ENCODE data around the gene MYMK.

MYMK gene

GRCh38 chr9:133521122-133522072 is 3.4 kb downstream of the MYMK start:
- H3K27me3 ChIP-seq (replicated peaks; ENCODE audit: control insufficient read depth, insufficient read depth, low read length) = peaks cover 31% of the 10 kb centered on the region
- H3K9me3 ChIP-seq (ENCODE audit: control insufficient read depth, low read length) = no peaks in the 10 kb centered on the region
- H3K36me3 ChIP-seq (ENCODE audit: control insufficient read depth, insufficient read depth, low read length, severe bottlenecking) = no peaks in the 10 kb centered on the region
- no peak overlapping the region for H3K4me3 ChIP-seq (ENCODE audit: low read length)
- no peak for DNase-seq (ENCODE audit: low read depth)
- H3K4me1 ChIP-seq (ENCODE audit: control insufficient read depth, insufficient read depth, low read length) = no peaks in the 10 kb centered on the region
- no peak overlapping the region for H3K9ac ChIP-seq (ENCODE audit: low read length)

GRCh38 chr9:133520121-133520835 is 4.5 kb downstream of the MYMK start:
- H3K4me1 ChIP-seq (ENCODE audit: control insufficient read depth, insufficient read depth, low read length) = no peaks in the 10 kb centered on the region

GRCh38 chr9:133519693-133520092 is 5.1 kb downstream of the MYMK start:
- DNase-seq (ENCODE audit: low read depth) = peak; percentile 22

More at GRCh38 chr9:133520121-133520835, 4.5 kb downstream of the MYMK start:
- no peaks in the 10 kb centered on the region for H3K36me3 ChIP-seq (ENCODE audit: control insufficient read depth, insufficient read depth, low read length, severe bottlenecking)
- no peak overlapping the region for H3K4me3 ChIP-seq (ENCODE audit: low read length)
- no peak for DNase-seq (ENCODE audit: low read depth)
- H3K27me3 ChIP-seq (replicated peaks; ENCODE audit: control insufficient read depth, insufficient read depth, low read length) = peaks cover 26% of the 10 kb centered on the region
- H3K9ac ChIP-seq (ENCODE audit: low read length) = no peak overlapping the region
- no peaks in the 10 kb centered on the region for H3K9me3 ChIP-seq (ENCODE audit: control insufficient read depth, low read length)

GRCh38 chr9:133518706-133519449 is 5.9 kb downstream of the MYMK start:
- no peak overlapping the region for H3K9ac ChIP-seq (ENCODE audit: low read length)
- H3K4me1 ChIP-seq (ENCODE audit: control insufficient read depth, insufficient read depth, low read length) = no peaks in the 10 kb centered on the region
- no peak overlapping the region for H3K4me3 ChIP-seq (ENCODE audit: low read length)
- DNase-seq (ENCODE audit: low read depth) = no peak
- peaks cover 26% of the 10 kb centered on the region for H3K27me3 ChIP-seq (replicated peaks; ENCODE audit: control insufficient read depth, insufficient read depth, low read length)
- H3K9me3 ChIP-seq (ENCODE audit: control insufficient read depth, low read length) = no peaks in the 10 kb centered on the region
- no peaks in the 10 kb centered on the region for H3K36me3 ChIP-seq (ENCODE audit: control insufficient read depth, insufficient read depth, low read length, severe bottlenecking)

More at GRCh38 chr9:133519693-133520092, 5.1 kb downstream of the MYMK start:
- peaks cover 26% of the 10 kb centered on the region for H3K27me3 ChIP-seq (replicated peaks; ENCODE audit: control insufficient read depth, insufficient read depth, low read length)
- no peaks in the 10 kb centered on the region for H3K4me1 ChIP-seq (ENCODE audit: control insufficient read depth, insufficient read depth, low read length)
- H3K36me3 ChIP-seq (ENCODE audit: control insufficient read depth, insufficient read depth, low read length, severe bottlenecking) = no peaks in the 10 kb centered on the region
- H3K9ac ChIP-seq (ENCODE audit: low read length) = no peak overlapping the region
- H3K9me3 ChIP-seq (ENCODE audit: control insufficient read depth, low read length) = no peaks in the 10 kb centered on the region
- no peak overlapping the region for H3K4me3 ChIP-seq (ENCODE audit: low read length)

GRCh38 chr9:133518200-133518599 is 6.6 kb downstream of the MYMK start:
- no peak for DNase-seq (ENCODE audit: low read depth)
- Histone ChIP-seq H3K4me3 (ENCODE audit: low read length) (no peak overlapping the region), H3K27me3 (replicated peaks; ENCODE audit: control insufficient read depth, insufficient read depth, low read length) (peaks cover 20% of the 10 kb centered on the region), H3K4me1 (ENCODE audit: control insufficient read depth, insufficient read depth, low read length) (no peaks in the 10 kb centered on the region), H3K36me3 (ENCODE audit: control insufficient read depth, insufficient read depth, low read length, severe bottlenecking) (no peaks in the 10 kb centered on the region), H3K9me3 (ENCODE audit: control insufficient read depth, low read length) (no peaks in the 10 kb centered on the region), H3K9ac (ENCODE audit: low read length) (no peak overlapping the region)

GRCh38 chr9:133517711-133518110 is 7.0 kb downstream of the MYMK start:
- no peak overlapping the region for H3K9ac ChIP-seq (ENCODE audit: low read length)
- no peaks in the 10 kb centered on the region for H3K36me3 ChIP-seq (ENCODE audit: control insufficient read depth, insufficient read depth, low read length, severe bottlenecking)
- no peaks in the 10 kb centered on the region for H3K9me3 ChIP-seq (ENCODE audit: control insufficient read depth, low read length)
- H3K4me1 ChIP-seq (ENCODE audit: control insufficient read depth, insufficient read depth, low read length) = no peaks in the 10 kb centered on the region
- no peak for DNase-seq (ENCODE audit: low read depth)
- H3K27me3 ChIP-seq (replicated peaks; ENCODE audit: control insufficient read depth, insufficient read depth, low read length) = peaks cover 15% of the 10 kb centered on the region
- no peak overlapping the region for H3K4me3 ChIP-seq (ENCODE audit: low read length)

- Histone ChIP-seq H3K4me3 (ENCODE audit: low read length) (no peak overlapping the region), H3K4me1 (ENCODE audit: control insufficient read depth, insufficient read depth, low read length) (no peaks in the 10 kb centered on the region), H3K27me3 (replicated peaks; ENCODE audit: control insufficient read depth, insufficient read depth, low read length) (peaks cover 13% of the 10 kb centered on the region), H3K9ac (ENCODE audit: low read length) (no peak overlapping the region), H3K9me3 (ENCODE audit: control insufficient read depth, low read length) (no peaks in the 10 kb centered on the region), H3K36me3 (ENCODE audit: control insufficient read depth, insufficient read depth, low read length, severe bottlenecking) (no peaks in the 10 kb centered on the region)
- no peak for DNase-seq (ENCODE audit: low read depth)
Measured at GRCh38 chr9:133516961-133517350, 7.8 kb downstream of the MYMK start.

GRCh38 chr9:133516256-133516960 is 8.4 kb downstream of the MYMK start:
- no peaks in the 10 kb centered on the region for H3K4me1 ChIP-seq (ENCODE audit: control insufficient read depth, insufficient read depth, low read length)
- no peak overlapping the region for H3K9ac ChIP-seq (ENCODE audit: low read length)
- H3K4me3 ChIP-seq (ENCODE audit: low read length) = no peak overlapping the region
- H3K36me3 ChIP-seq (ENCODE audit: control insufficient read depth, insufficient read depth, low read length, severe bottlenecking) = no peaks in the 10 kb centered on the region
- no peaks in the 10 kb centered on the region for H3K9me3 ChIP-seq (ENCODE audit: control insufficient read depth, low read length)
- peaks cover 10% of the 10 kb centered on the region for H3K27me3 ChIP-seq (replicated peaks; ENCODE audit: control insufficient read depth, insufficient read depth, low read length)
- no peak for DNase-seq (ENCODE audit: low read depth)

- peaks cover 10% of the 10 kb centered on the region for H3K27me3 ChIP-seq (replicated peaks; ENCODE audit: control insufficient read depth, insufficient read depth, low read length)
- no peak overlapping the region for H3K9ac ChIP-seq (ENCODE audit: low read length)
- no peak overlapping the region for H3K4me3 ChIP-seq (ENCODE audit: low read length)
- no peaks in the 10 kb centered on the region for H3K36me3 ChIP-seq (ENCODE audit: control insufficient read depth, insufficient read depth, low read length, severe bottlenecking)
- H3K4me1 ChIP-seq (ENCODE audit: control insufficient read depth, insufficient read depth, low read length) = no peaks in the 10 kb centered on the region
- H3K9me3 ChIP-seq (ENCODE audit: control insufficient read depth, low read length) = no peaks in the 10 kb centered on the region
- DNase-seq (ENCODE audit: low read depth) = no peak
Measured at GRCh38 chr9:133515615-133516255, 9.0 kb downstream of the MYMK start.

- no peaks in the 10 kb centered on the region for H3K9me3 ChIP-seq (ENCODE audit: control insufficient read depth, low read length)
- DNase-seq (ENCODE audit: low read depth) = no peak
- no peaks in the 10 kb centered on the region for H3K4me1 ChIP-seq (ENCODE audit: control insufficient read depth, insufficient read depth, low read length)
- peaks cover 10% of the 10 kb centered on the region for H3K27me3 ChIP-seq (replicated peaks; ENCODE audit: control insufficient read depth, insufficient read depth, low read length)
- H3K36me3 ChIP-seq (ENCODE audit: control insufficient read depth, insufficient read depth, low read length, severe bottlenecking) = no peaks in the 10 kb centered on the region
- no peak overlapping the region for H3K4me3 ChIP-seq (ENCODE audit: low read length)
- H3K9ac ChIP-seq (ENCODE audit: low read length) = no peak overlapping the region
Measured at GRCh38 chr9:133515240-133515610, 9.5 kb downstream of the MYMK start.

Measured in adipocyte (in vitro differentiated cells).